ENCODE data around the gene BBX. TPM values are rescaled to one million over a fixed set of nuclear protein-coding genes. Genes with fewer than 3 reads are reported as not detected.
"Not testable (repeated sequence)": the region's sequence is repeated elsewhere in the genome, so short reads cannot be mapped to it uniquely, and the experiment has no call there.

Gene BBX
- polyA plus RNA-seq, 3 donors: 15.7 to 25.1 (median 16.6) TPM

- peak overlapping the region in 1 of 3 experiments; percentile 30 for H3K4me3 ChIP-seq (replicated peaks in 1 of 3; ENCODE audit: low read depth in 2 of 3, low read length in 3 of 3)
- H3K27me3 Mint-ChIP-seq (ENCODE audit: low read depth in 3 of 3); H3K79me2 ChIP-seq (ENCODE audit: insufficient read depth, low read length); H3K27me3 ChIP-seq (ENCODE audit: control insufficient read depth in 2 of 2, insufficient read depth in 2 of 2, low read length in 2 of 2); H4K20me1 ChIP-seq (ENCODE audit: insufficient read depth, low read length); H3K36me3 Mint-ChIP-seq; H3K27ac ChIP-seq (ENCODE audit: low read depth in 1 of 2, low read length in 2 of 2); H3K4me1 ChIP-seq (ENCODE audit: control insufficient read depth in 1 of 2, insufficient read depth in 2 of 2, low read length in 2 of 2); H3K9me3 ChIP-seq (replicated peaks in 1 of 2; ENCODE audit: control insufficient read depth in 1 of 2, insufficient read depth in 1 of 2, low read length in 2 of 2); H3K36me3 ChIP-seq (replicated peaks in 1 of 2; ENCODE audit: control insufficient read depth in 1 of 2, insufficient read depth in 2 of 2, low read length in 2 of 2); H3K4me2 ChIP-seq (replicated peaks; ENCODE audit: extremely low read depth, low read length, poor library complexity, severe bottlenecking); H3K9me3 Mint-ChIP-seq; H2AFZ ChIP-seq (ENCODE audit: insufficient read depth, low read depth, low read length, poor library complexity, severe bottlenecking); DNase-seq; H3K9ac ChIP-seq (ENCODE audit: insufficient read depth, low read length, poor library complexity, severe bottlenecking); intact Hi-C loops (cut with micrococcal nuclease); H3K4me1 Mint-ChIP-seq: not testable (repeated sequence)
- no CpG with 5 or more reads among the region's 6 CpGs for WGBS (ENCODE audit: insufficient coverage)
- Mint-ChIP-seq H3K4me3 (peak overlapping the region in 1 of 2 donors; percentile 78), H3K27ac (peak overlapping the region in 1 of 7 donors; percentile 6)
Observed at GRCh38 chr3:107697348-107697747, 174.6 kb downstream of the BBX start.

- H3K27ac ChIP-seq (ENCODE audit: low read depth in 1 of 2, low read length in 2 of 2); H3K4me1 Mint-ChIP-seq; H3K9me3 ChIP-seq (replicated peaks in 1 of 2; ENCODE audit: control insufficient read depth in 1 of 2, insufficient read depth in 1 of 2, low read length in 2 of 2); H3K27me3 ChIP-seq (ENCODE audit: control insufficient read depth in 2 of 2, insufficient read depth in 2 of 2, low read length in 2 of 2); H3K36me3 Mint-ChIP-seq; H3K9me3 Mint-ChIP-seq; H3K4me2 ChIP-seq (replicated peaks; ENCODE audit: extremely low read depth, low read length, poor library complexity, severe bottlenecking); intact Hi-C loops (cut with micrococcal nuclease); H3K27me3 Mint-ChIP-seq (ENCODE audit: low read depth in 3 of 3); H3K79me2 ChIP-seq (ENCODE audit: insufficient read depth, low read length); H3K4me1 ChIP-seq (ENCODE audit: control insufficient read depth in 1 of 2, insufficient read depth in 2 of 2, low read length in 2 of 2); DNase-seq; H3K36me3 ChIP-seq (replicated peaks in 1 of 2; ENCODE audit: control insufficient read depth in 1 of 2, insufficient read depth in 2 of 2, low read length in 2 of 2); H2AFZ ChIP-seq (ENCODE audit: insufficient read depth, low read depth, low read length, poor library complexity, severe bottlenecking); H3K9ac ChIP-seq (ENCODE audit: insufficient read depth, low read length, poor library complexity, severe bottlenecking): not testable (repeated sequence)
- H3K27ac Mint-ChIP-seq: peak overlapping the region in 2 of 7 donors; percentile 73
- Histone ChIP-seq H4K20me1 (ENCODE audit: insufficient read depth, low read length) (peaks cover 10% of the 10 kb centered on the region), H3K4me3 (replicated peaks in 1 of 3; ENCODE audit: low read depth in 2 of 3, low read length in 3 of 3) (peak overlapping the region in 1 of 3 experiments; percentile 30)
- 71% methylated on average over 20 of the region's 23 CpGs for WGBS (ENCODE audit: insufficient coverage)
- H3K4me3 Mint-ChIP-seq: peak overlapping the region; percentile 46 to 78
Observed at GRCh38 chr3:107697855-107698254, 175.1 kb downstream of the BBX start.

GRCh38 chr3:107699682-107700081 lies 176.9 kb downstream of the BBX start:
- H3K27me3 Mint-ChIP-seq (ENCODE audit: low read depth in 3 of 3): peaks cover 0 to 2% (median 0%) of the 10 kb centered on the region in 3 donors
- H3K4me3 ChIP-seq (replicated peaks in 1 of 3; ENCODE audit: low read depth in 2 of 3, low read length in 3 of 3): no peak overlapping the region
- no peak overlapping the region for H3K27ac ChIP-seq (ENCODE audit: low read depth in 1 of 2, low read length in 2 of 2)
- no peaks in the 10 kb centered on the region for H3K4me1 ChIP-seq (ENCODE audit: control insufficient read depth in 1 of 2, insufficient read depth in 2 of 2, low read length in 2 of 2)
- H3K27me3 ChIP-seq (ENCODE audit: control insufficient read depth in 2 of 2, insufficient read depth in 2 of 2, low read length in 2 of 2): no peaks in the 10 kb centered on the region
- H3K27ac Mint-ChIP-seq: no peak overlapping the region
- no peaks in the 10 kb centered on the region for H3K79me2 ChIP-seq (ENCODE audit: insufficient read depth, low read length)
- no peak overlapping the region for H2AFZ ChIP-seq (ENCODE audit: insufficient read depth, low read depth, low read length, poor library complexity, severe bottlenecking)
- intact Hi-C loops (cut with micrococcal nuclease): no loop called here
- H3K36me3 ChIP-seq (replicated peaks in 1 of 2; ENCODE audit: control insufficient read depth in 1 of 2, insufficient read depth in 2 of 2, low read length in 2 of 2): no peaks in the 10 kb centered on the region
- no peak overlapping the region for H3K4me2 ChIP-seq (replicated peaks; ENCODE audit: extremely low read depth, low read length, poor library complexity, severe bottlenecking)
- WGBS (ENCODE audit: insufficient coverage): 93% methylated on average over 2 of the region's 2 CpGs
- no peak overlapping the region for H3K9ac ChIP-seq (ENCODE audit: insufficient read depth, low read length, poor library complexity, severe bottlenecking)
- peaks cover 0 to 4% (median 2%) of the 10 kb centered on the region in 7 donors for H3K9me3 Mint-ChIP-seq
- peaks cover 1 to 4% of the 10 kb centered on the region in 2 donors for H3K36me3 Mint-ChIP-seq
- TF ChIP-seq CTCF (IDR thresholded peaks at IDR 0.05): no peak
- no peak overlapping the region for H3K4me3 Mint-ChIP-seq
- no peaks in the 10 kb centered on the region for H3K9me3 ChIP-seq (replicated peaks in 1 of 2; ENCODE audit: control insufficient read depth in 1 of 2, insufficient read depth in 1 of 2, low read length in 2 of 2)
- H4K20me1 ChIP-seq (ENCODE audit: insufficient read depth, low read length): peaks cover 12% of the 10 kb centered on the region
- peaks cover 6% of the 10 kb centered on the region for H3K4me1 Mint-ChIP-seq
- DNase-seq: no peak

Measured in CD14-positive monocyte (primary cell).